Activated B cell treated with CpG ODN at 0.5 μM for 24 hours (primary cell): Measurements from ENCODE around the gene WWOX. TPM values are rescaled to one million over a fixed set of nuclear protein-coding genes. Genes with fewer than 3 reads are reported as not detected.

Experiments used
- ATAC-seq: fragments of 200-7000 bp; cut with Tn5 transposase; one replicate; pipeline ENCODE4 v1.10.0; 2021; ENCODE audit warnings: low read depth, mild to moderate bottlenecking, moderate library complexity
- CTCF ChIA-PET: fragments of 350-600 bp; sonication (Branson Sonifier 250); formaldehyde crosslinking; loops from one replicate; lab custom pipeline; 2021; ENCODE audit warnings: antibody characterized with exemption; lab: Charles Lee
- POLR2A ChIA-PET: fragments of 350-600 bp; sonication (Branson Sonifier 250); formaldehyde crosslinking; loops from one replicate; lab custom pipeline; 2021; ENCODE audit warnings: antibody characterized with exemption; lab: Charles Lee
- DNase-seq: peaks from one replicate; pipeline ENCODE4 v3.0.0; 2022
- H3K27ac Mint-ChIP-seq: one replicate; pipeline ENCODE4 v1.8.0; 2020; ENCODE audit warnings: mixed read lengths
- H3K27me3 Mint-ChIP-seq: one replicate; pipeline ENCODE4 v1.8.0; 2021; ENCODE audit warnings: mixed read lengths
- H3K36me3 Mint-ChIP-seq: one replicate; pipeline ENCODE4 v1.8.0; 2021; ENCODE audit warnings: low read depth, mixed read lengths
- H3K4me1 Mint-ChIP-seq: one replicate; pipeline ENCODE4 v1.8.0; 2021; ENCODE audit warnings: mixed read lengths
- H3K4me3 Mint-ChIP-seq: one replicate; pipeline ENCODE4 v1.8.0; 2020; ENCODE audit warnings: mild to moderate bottlenecking, mixed read lengths
- H3K9me3 Mint-ChIP-seq: one replicate; pipeline ENCODE4 v1.8.0; 2020; ENCODE audit warnings: mixed read lengths
- CTCF ChIP-seq: fragments of 200-600 bp; IDR thresholded peaks from one replicate; pipeline ENCODE4 v1.8.0; 2022; ENCODE audit warnings: antibody characterized with exemption, mild to moderate bottlenecking
- intact Hi-C: fragments of 100-400 bp; cut with micrococcal nuclease; formaldehyde crosslinking; loops from one replicate; pipeline ENCODE4 v1.15.1; 2024
- total RNA-seq: library from RNA; stranded (reverse); gene quantifications from 2 replicates; pipeline ENCODE4 v1.2.3, GENCODE V29; 2022

WWOX gene
- total RNA-seq, 1 donor from 2014 or later, result 22.6 TPM

- no peaks in the 10 kb centered on the region for H3K36me3 Mint-ChIP-seq
- POLR2A ChIA-PET, result no interaction called here
- H3K27me3 Mint-ChIP-seq, result peaks cover 18% of the 10 kb centered on the region
- intact Hi-C loops, result no loop called here
- peaks cover 12% of the 10 kb centered on the region for H3K4me1 Mint-ChIP-seq
- H3K4me3 Mint-ChIP-seq, result no peak overlapping the region
- no peak for ATAC-seq
- CTCF ChIA-PET, result no interaction called here
- H3K9me3 Mint-ChIP-seq, result no peaks in the 10 kb centered on the region
- H3K27ac Mint-ChIP-seq, result no peak overlapping the region
- TF ChIP-seq CTCF, result no peak
- no peak for DNase-seq
These were observed 980.4 kb downstream of the WWOX start for GRCh38 chr16:79079656-79080420.

- H3K27me3 Mint-ChIP-seq, result peaks cover 9% of the 10 kb centered on the region
- POLR2A ChIA-PET, result no interaction called here
- no peak for DNase-seq
- intact Hi-C loops, result no loop called here
- H3K36me3 Mint-ChIP-seq, result no peaks in the 10 kb centered on the region
- ATAC-seq, result no peak
- no peaks in the 10 kb centered on the region for H3K9me3 Mint-ChIP-seq
- no peak overlapping the region for H3K4me3 Mint-ChIP-seq
- H3K27ac Mint-ChIP-seq, result no peak overlapping the region
- TF ChIP-seq CTCF, result no peak
- CTCF ChIA-PET, result no interaction called here
- H3K4me1 Mint-ChIP-seq, result peaks cover 12% of the 10 kb centered on the region
These were observed 982.0 kb downstream of the WWOX start for GRCh38 chr16:79081297-79082066.

GRCh38 chr16:79082970-79083369, 983.5 kb downstream of the WWOX start:
- H3K27me3 Mint-ChIP-seq, result peaks cover 9% of the 10 kb centered on the region
- ChIA-PET CTCF (no interaction called here), POLR2A (no interaction called here)
- DNase-seq (no peak), ATAC-seq (no peak)
- TF ChIP-seq CTCF, result no peak
- H3K9me3 Mint-ChIP-seq, result no peaks in the 10 kb centered on the region
- intact Hi-C loops, result no loop called here
- H3K4me1 Mint-ChIP-seq, result peaks cover 9% of the 10 kb centered on the region
- no peak overlapping the region for H3K4me3 Mint-ChIP-seq
- no peak overlapping the region for H3K27ac Mint-ChIP-seq
- no peaks in the 10 kb centered on the region for H3K36me3 Mint-ChIP-seq

- DNase-seq, result no peak
- Mint-ChIP-seq H3K9me3 (no peaks in the 10 kb centered on the region), H3K4me1 (peaks cover 9% of the 10 kb centered on the region), H3K4me3 (no peak overlapping the region), H3K27me3 (peaks cover 5% of the 10 kb centered on the region), H3K36me3 (no peaks in the 10 kb centered on the region), H3K27ac (no peak overlapping the region)
- POLR2A ChIA-PET, result no interaction called here
- CTCF ChIA-PET, result no interaction called here
- no peak for TF ChIP-seq CTCF
- intact Hi-C loops, result no loop called here
- no peak for ATAC-seq
These were observed 984.2 kb downstream of the WWOX start for GRCh38 chr16:79083508-79084299.

- ChIA-PET POLR2A (no interaction called here), CTCF (no interaction called here)
- TF ChIP-seq CTCF, result no peak
- H3K4me1 Mint-ChIP-seq, result peaks cover 46% of the 10 kb centered on the region
- H3K36me3 Mint-ChIP-seq, result no peaks in the 10 kb centered on the region
- no peaks in the 10 kb centered on the region for H3K9me3 Mint-ChIP-seq
- no peak overlapping the region for H3K4me3 Mint-ChIP-seq
- intact Hi-C loops, result no loop called here
- no peak overlapping the region for H3K27ac Mint-ChIP-seq
- ATAC-seq (no peak), DNase-seq (no peak)
- H3K27me3 Mint-ChIP-seq, result peaks cover 2% of the 10 kb centered on the region
These were observed 989.5 kb downstream of the WWOX start for GRCh38 chr16:79088971-79089370.
